ENCODE results near the gene MON2. TPM values are rescaled to one million over a fixed set of nuclear protein-coding genes. Genes with fewer than 3 reads are reported as not detected.

MON2 gene
- total RNA-seq, 1 donor from 2014 or later, result 54.0 TPM

Other genes with a start within 250 kb of the MON2 start
- gene USP15, start 206.4 kb upstream of the MON2 start, total RNA-seq, result 50.2 and 62.7 TPM in 2 replicates